Breast epithelium (tissue), 3 donors: ENCODE measurements around the gene BIRC6.

Experiments used
- CTCF ChIP-seq, 3 donors: fragments of 450-650 bp; IDR thresholded peaks; one replicate each; pipeline ENCODE4 v1.5.1; 2016 to 2017; ENCODE audit warnings: antibody characterized with exemption in 3 of 3, mild to moderate bottlenecking in 3 of 3, moderate library complexity in 3 of 3
- POLR2A ChIP-seq: fragments of 450-650 bp; IDR thresholded peaks from one replicate; pipeline ENCODE4 v1.6.1; 2016; ENCODE audit warnings: antibody characterized with exemption, mild to moderate bottlenecking, moderate library complexity
- POLR2AphosphoS5 ChIP-seq, 3 donors: sonication (generic); formaldehyde crosslinking; IDR thresholded peaks; one replicate each; pipeline ENCODE4 v1.6.1; 2017; ENCODE audit warnings: antibody characterized with exemption in 3 of 3

GRCh38 chr2:32355976-32356680 lies 695 bp upstream of the BIRC6 start:
- TF ChIP-seq CTCF (IDR thresholded peaks at IDR 0.05), result no peak
- no peak for TF ChIP-seq POLR2A
- no peak for TF ChIP-seq POLR2AphosphoS5 (IDR thresholded peaks at IDR 0.05)
